Mammary epithelial cell (primary cell): ENCODE data around the gene ADGRA3.

Experiments
- EZH2 ChIP-seq: IDR thresholded peaks from 2 replicates; pipeline ENCODE4 v1.6.1; 2012; ENCODE audit warnings: low read length, inconsistent platforms, borderline replicate concordance
- TF ChIP-seq, protein P1 (sequence below), 2 donors: IDR thresholded peaks in 1 of 2; conservative IDR thresholded peaks in 1 of 2; 2 replicates each; pipeline ENCODE4 v1.5.1; 2011 to 2012; ENCODE audit warnings: inconsistent platforms in 2 of 2, low read length in 2 of 2, mild to moderate bottlenecking in 2 of 2, control low read depth in 1 of 2, low read depth in 1 of 2; ENCODE audit not compliant: insufficient read depth in 1 of 2; ENCODE audit errors: extremely low read depth in 1 of 2

DNA sequence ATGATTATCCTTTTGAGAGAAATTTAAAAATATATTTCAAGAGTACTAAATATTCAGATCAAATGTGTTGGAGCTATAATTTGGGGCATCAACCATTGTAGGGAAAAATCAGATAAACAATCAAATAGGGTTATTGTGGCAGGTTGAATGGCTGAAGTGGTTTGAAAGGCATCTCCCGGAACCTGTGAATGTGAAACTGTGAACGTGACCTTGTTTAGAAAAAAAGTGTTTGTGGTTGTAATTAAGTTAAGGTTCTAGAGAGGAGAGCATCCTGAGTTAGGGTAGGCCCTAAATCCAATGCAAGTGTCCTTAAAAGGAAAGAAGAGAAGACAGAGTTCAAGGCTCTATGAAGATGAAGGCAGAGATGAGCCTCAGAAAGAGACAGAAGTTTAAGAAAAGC is 37.4 kb downstream of the ADGRA3 start:
- TF ChIP-seq, protein P1, sequence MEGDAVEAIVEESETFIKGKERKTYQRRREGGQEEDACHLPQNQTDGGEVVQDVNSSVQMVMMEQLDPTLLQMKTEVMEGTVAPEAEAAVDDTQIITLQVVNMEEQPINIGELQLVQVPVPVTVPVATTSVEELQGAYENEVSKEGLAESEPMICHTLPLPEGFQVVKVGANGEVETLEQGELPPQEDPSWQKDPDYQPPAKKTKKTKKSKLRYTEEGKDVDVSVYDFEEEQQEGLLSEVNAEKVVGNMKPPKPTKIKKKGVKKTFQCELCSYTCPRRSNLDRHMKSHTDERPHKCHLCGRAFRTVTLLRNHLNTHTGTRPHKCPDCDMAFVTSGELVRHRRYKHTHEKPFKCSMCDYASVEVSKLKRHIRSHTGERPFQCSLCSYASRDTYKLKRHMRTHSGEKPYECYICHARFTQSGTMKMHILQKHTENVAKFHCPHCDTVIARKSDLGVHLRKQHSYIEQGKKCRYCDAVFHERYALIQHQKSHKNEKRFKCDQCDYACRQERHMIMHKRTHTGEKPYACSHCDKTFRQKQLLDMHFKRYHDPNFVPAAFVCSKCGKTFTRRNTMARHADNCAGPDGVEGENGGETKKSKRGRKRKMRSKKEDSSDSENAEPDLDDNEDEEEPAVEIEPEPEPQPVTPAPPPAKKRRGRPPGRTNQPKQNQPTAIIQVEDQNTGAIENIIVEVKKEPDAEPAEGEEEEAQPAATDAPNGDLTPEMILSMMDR (conservative IDR thresholded peaks at IDR 0.05 in 1 of 2, IDR thresholded peaks at IDR 0.05 in 1 of 2; ENCODE audit: extremely low read depth in 1 of 2, insufficient read depth in 1 of 2, low read depth in 1 of 2, low read length in 2 of 2): no peak
- no peak for TF ChIP-seq EZH2
